ENCODE measurements around the gene REN. TPM values are rescaled to one million over a fixed set of nuclear protein-coding genes. Genes with fewer than 3 reads are reported as not detected.

REN gene
- total and polyA plus RNA-seq, 9 of the 15 experiments (the other 6 are each of a cell fraction or from before 2014, with no cell fraction given): 1.7 to 9.9 (median 3.1) TPM

DNA sequence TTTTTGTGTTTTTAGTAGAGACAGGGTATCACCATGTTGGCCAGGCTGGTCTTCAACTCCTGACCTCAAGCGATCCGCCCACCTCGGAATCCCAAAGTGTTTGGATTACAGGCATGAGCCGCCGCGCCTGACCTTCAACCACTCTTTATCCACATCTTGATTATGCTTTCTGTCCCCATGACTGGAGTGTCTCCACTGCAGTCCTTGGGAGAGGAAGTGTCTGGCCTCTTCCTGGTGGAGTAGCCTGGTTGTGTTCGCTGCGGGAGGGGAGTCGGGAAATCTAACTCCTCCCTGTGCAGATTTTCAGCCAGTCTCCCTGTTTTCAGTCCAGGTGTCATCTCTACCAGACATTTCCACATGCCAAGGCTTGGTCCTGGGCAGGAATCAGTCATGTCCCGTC lies 20.5 kb upstream of the REN start:
- no peaks in the 10 kb centered on the region for H3K9me1 ChIP-seq (ENCODE audit: control insufficient read depth, insufficient read depth, low read length)
- no peak overlapping the region for H3K9ac ChIP-seq (ENCODE audit: insufficient read depth in 1 of 2, low read depth in 2 of 2, low read length in 2 of 2)
- no TSS peak for BruUV-seq (replicated peaks)
- no peak for ATAC-seq
- in situ Hi-C loops (cut with MboI) (no loop called here), intact Hi-C loops (cut with micrococcal nuclease) (no loop called here)
- WGBS (ENCODE audit: insufficient coverage, low coverage, missing lambda C conversion rate): 0% methylated on average over 10 of the region's 10 CpGs
- H3K27ac ChIP-seq (ENCODE audit: extremely low read depth, low read depth, low read length): no peak overlapping the region
- no peak overlapping the region for H2AFZ ChIP-seq (ENCODE audit: low read depth, low read length)
- no peaks in the 10 kb centered on the region for H3K79me2 ChIP-seq (ENCODE audit: control insufficient read depth, insufficient read depth, low read length)
- H3K36me3 ChIP-seq (ENCODE audit: control insufficient read depth, insufficient read depth, low read length): no peaks in the 10 kb centered on the region
- no peak for DNase-seq (ENCODE audit: extremely low read depth in 1 of 4, low spot score in 3 of 4)
- no peak overlapping the region for H3K4me2 ChIP-seq (ENCODE audit: insufficient read depth, low read length)
- no peak overlapping the region for H3K4me3 ChIP-seq
- peaks cover 37 to 54% of the 10 kb centered on the region in 2 experiments for H3K27me3 ChIP-seq (ENCODE audit: control insufficient read depth in 2 of 2, insufficient read depth in 2 of 2, low read length in 2 of 2)
- 0 out of 2 replicates have a peak, but pooled peaks cover 4% of the 10 kb centered on the region for H4K20me1 ChIP-seq (replicated peaks; ENCODE audit: control insufficient read depth, insufficient read depth, low read length)
- no peaks in the 10 kb centered on the region for H3K9me3 ChIP-seq (replicated peaks; ENCODE audit: control insufficient read depth, insufficient read depth, low read depth, low read length)
- ChIA-PET CTCF (ENCODE audit: low intra/inter-chr PET ratio) (no interaction called here), POLR2A (interaction anchor here (1.2 kb wide), 1 partner anchor 8 kb away, joined by 3 read pairs; no protein-coding TSS in a partner anchor)
- no peak for FAIRE-seq
- H3K4me1 ChIP-seq (replicated peaks in 1 of 2; ENCODE audit: control insufficient read depth in 2 of 2, insufficient read depth in 2 of 2, low read length in 2 of 2): peaks cover 4 to 5% of the 10 kb centered on the region in 2 experiments; a peak in 3 of 5 replicates
- no peak for TF ChIP-seq JUND (IDR thresholded peaks at IDR 0.05; ENCODE audit: borderline replicate concordance, low read depth, low read length)
- TF ChIP-seq JUND (tag; IDR thresholded peaks at IDR 0.05; ENCODE audit: borderline replicate concordance, low read depth, low read length): no peak
- TF ChIP-seq ZNF766 (CRISPR knock-in tag; conservative IDR thresholded peaks at IDR 0.05): 0 out of 2 replicates have a peak, but pooled peaks have one; percentile 16
- TF ChIP-seq, protein P1, sequence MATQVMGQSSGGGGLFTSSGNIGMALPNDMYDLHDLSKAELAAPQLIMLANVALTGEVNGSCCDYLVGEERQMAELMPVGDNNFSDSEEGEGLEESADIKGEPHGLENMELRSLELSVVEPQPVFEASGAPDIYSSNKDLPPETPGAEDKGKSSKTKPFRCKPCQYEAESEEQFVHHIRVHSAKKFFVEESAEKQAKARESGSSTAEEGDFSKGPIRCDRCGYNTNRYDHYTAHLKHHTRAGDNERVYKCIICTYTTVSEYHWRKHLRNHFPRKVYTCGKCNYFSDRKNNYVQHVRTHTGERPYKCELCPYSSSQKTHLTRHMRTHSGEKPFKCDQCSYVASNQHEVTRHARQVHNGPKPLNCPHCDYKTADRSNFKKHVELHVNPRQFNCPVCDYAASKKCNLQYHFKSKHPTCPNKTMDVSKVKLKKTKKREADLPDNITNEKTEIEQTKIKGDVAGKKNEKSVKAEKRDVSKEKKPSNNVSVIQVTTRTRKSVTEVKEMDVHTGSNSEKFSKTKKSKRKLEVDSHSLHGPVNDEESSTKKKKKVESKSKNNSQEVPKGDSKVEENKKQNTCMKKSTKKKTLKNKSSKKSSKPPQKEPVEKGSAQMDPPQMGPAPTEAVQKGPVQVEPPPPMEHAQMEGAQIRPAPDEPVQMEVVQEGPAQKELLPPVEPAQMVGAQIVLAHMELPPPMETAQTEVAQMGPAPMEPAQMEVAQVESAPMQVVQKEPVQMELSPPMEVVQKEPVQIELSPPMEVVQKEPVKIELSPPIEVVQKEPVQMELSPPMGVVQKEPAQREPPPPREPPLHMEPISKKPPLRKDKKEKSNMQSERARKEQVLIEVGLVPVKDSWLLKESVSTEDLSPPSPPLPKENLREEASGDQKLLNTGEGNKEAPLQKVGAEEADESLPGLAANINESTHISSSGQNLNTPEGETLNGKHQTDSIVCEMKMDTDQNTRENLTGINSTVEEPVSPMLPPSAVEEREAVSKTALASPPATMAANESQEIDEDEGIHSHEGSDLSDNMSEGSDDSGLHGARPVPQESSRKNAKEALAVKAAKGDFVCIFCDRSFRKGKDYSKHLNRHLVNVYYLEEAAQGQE (IDR thresholded peaks at IDR 0.05; ENCODE audit: borderline replicate concordance): no peak
- TF ChIP-seq, protein P1 (CRISPR knock-in tag; IDR thresholded peaks at IDR 0.05; ENCODE audit: low read depth): 0 out of 2 replicates have a peak, but pooled peaks have one; percentile 34
- peak; percentile 47; the same call in 1 of the 2 replicates for TF ChIP-seq SPI1 (IDR thresholded peaks at IDR 0.05; ENCODE audit: borderline replicate concordance, low read depth, low read length)
- TF ChIP-seq SNIP1 (IDR thresholded peaks at IDR 0.05; ENCODE audit: low read depth): no peak
- TF ChIP-seq, protein P2, sequence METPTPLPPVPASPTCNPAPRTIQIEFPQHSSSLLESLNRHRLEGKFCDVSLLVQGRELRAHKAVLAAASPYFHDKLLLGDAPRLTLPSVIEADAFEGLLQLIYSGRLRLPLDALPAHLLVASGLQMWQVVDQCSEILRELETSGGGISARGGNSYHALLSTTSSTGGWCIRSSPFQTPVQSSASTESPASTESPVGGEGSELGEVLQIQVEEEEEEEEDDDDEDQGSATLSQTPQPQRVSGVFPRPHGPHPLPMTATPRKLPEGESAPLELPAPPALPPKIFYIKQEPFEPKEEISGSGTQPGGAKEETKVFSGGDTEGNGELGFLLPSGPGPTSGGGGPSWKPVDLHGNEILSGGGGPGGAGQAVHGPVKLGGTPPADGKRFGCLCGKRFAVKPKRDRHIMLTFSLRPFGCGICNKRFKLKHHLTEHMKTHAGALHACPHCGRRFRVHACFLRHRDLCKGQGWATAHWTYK (CRISPR knock-in tag; IDR thresholded peaks at IDR 0.05): peak; percentile 49; the same call in 1 of the 2 replicates
- TF ChIP-seq MYC (IDR thresholded peaks at IDR 0.05; ENCODE audit: low read depth, low read length): no peak
- TF ChIP-seq MYC (CRISPR knock-in tag; IDR thresholded peaks at IDR 0.05; ENCODE audit: borderline replicate concordance, low read depth): no peak
- TF ChIP-seq MTA1 (IDR thresholded peaks at IDR 0.05; ENCODE audit: borderline replicate concordance): no peak
- TF ChIP-seq, protein P3, sequence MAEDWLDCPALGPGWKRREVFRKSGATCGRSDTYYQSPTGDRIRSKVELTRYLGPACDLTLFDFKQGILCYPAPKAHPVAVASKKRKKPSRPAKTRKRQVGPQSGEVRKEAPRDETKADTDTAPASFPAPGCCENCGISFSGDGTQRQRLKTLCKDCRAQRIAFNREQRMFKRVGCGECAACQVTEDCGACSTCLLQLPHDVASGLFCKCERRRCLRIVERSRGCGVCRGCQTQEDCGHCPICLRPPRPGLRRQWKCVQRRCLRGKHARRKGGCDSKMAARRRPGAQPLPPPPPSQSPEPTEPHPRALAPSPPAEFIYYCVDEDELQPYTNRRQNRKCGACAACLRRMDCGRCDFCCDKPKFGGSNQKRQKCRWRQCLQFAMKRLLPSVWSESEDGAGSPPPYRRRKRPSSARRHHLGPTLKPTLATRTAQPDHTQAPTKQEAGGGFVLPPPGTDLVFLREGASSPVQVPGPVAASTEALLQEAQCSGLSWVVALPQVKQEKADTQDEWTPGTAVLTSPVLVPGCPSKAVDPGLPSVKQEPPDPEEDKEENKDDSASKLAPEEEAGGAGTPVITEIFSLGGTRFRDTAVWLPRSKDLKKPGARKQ (CRISPR knock-in tag; IDR thresholded peaks at IDR 0.05): no peak
- TF ChIP-seq ZNF830 (CRISPR knock-in tag; IDR thresholded peaks at IDR 0.05): no peak

Measured in K562 (cell line).